Activated CD4-positive, alpha-beta T cell treated with anti-CD3 and anti-CD28 coated beads, Interleukin-2, amount 10 ng/mL, durations not matched to agents 24 days and 14 days (primary cell): Measurements from ENCODE around the gene ZNF385D. TPM values are rescaled to one million over a fixed set of nuclear protein-coding genes. Genes with fewer than 3 reads are reported as not detected.

Experiments
- DNase-seq: peaks from one replicate; pipeline ENCODE4 v3.0.0; 2022
- H3K27ac Mint-ChIP-seq: one replicate; pipeline ENCODE4 v1.8.0; 2022; ENCODE audit warnings: mild to moderate bottlenecking, mixed read lengths
- H3K27me3 Mint-ChIP-seq: one replicate; pipeline ENCODE4 v1.8.0; 2022; ENCODE audit warnings: mixed read lengths
- H3K36me3 Mint-ChIP-seq: one replicate; pipeline ENCODE4 v1.8.0; 2022; ENCODE audit warnings: low read depth, mild to moderate bottlenecking, mixed read lengths
- H3K4me1 Mint-ChIP-seq: one replicate; pipeline ENCODE4 v1.8.0; 2021; ENCODE audit warnings: mixed read lengths
- H3K4me3 Mint-ChIP-seq: one replicate; pipeline ENCODE4 v1.8.0; 2022; ENCODE audit warnings: mild to moderate bottlenecking, moderate library complexity, mixed read lengths
- H3K9me3 Mint-ChIP-seq: one replicate; pipeline ENCODE4 v1.8.0; 2021; ENCODE audit warnings: mixed read lengths
- intact Hi-C: fragments of 100-400 bp; cut with micrococcal nuclease; formaldehyde crosslinking; loops from one replicate; pipeline ENCODE4 v1.15.1; 2023
- total RNA-seq: library from RNA; stranded (reverse); gene quantifications from 2 replicates; pipeline ENCODE4 v1.2.3, GENCODE V29; 2022

Gene ZNF385D
- total RNA-seq, 1 donor from 2014 or later = not detected

DNA sequence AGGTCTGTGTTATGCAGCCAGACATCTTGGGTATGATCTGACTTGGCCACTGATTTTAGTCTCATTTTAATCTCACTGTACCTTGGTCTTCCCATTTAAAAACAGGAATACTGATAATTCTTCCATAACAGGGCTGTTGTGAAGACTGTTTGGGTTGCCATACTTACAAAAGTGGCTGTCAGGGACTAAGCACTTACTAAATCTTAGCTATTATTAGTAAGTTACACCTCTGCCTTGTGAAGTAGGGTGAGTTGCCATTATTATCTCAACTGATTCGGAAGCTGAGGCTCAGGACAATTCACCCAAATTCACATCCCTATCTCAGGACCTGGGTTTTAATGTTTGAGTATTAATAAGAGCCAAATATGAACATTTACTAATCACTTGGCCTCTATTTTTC is 12.7 kb downstream of the ZNF385D start:
- Mint-ChIP-seq H3K27ac (no peak overlapping the region), H3K36me3 (no peaks in the 10 kb centered on the region), H3K27me3 (no peaks in the 10 kb centered on the region), H3K4me1 (no peaks in the 10 kb centered on the region), H3K9me3 (peaks cover 10% of the 10 kb centered on the region), H3K4me3 (no peak overlapping the region)
- DNase-seq = no peak
- intact Hi-C loops = no loop called here

DNA sequence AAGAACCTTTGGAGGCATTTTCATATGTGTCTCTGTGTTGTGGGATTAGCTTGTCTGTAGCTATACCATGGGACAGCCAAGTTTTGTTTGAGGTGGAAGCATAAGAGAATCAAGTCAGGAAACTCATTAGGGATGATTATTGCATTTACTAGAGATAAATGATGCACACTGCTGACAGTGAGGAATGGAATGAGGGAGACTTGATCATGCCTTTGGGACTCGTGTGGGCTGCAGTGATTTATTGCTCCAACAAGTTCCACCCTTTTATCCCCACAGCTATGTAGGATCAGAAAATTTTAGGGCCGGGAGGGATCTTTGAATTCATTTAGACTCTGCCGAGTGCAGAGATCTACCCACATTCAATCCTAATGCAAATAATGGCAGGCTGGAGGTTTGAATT is 16.3 kb downstream of the ZNF385D start:
- Mint-ChIP-seq H3K36me3 (no peaks in the 10 kb centered on the region), H3K27me3 (no peaks in the 10 kb centered on the region), H3K4me1 (no peaks in the 10 kb centered on the region), H3K9me3 (peaks cover 6% of the 10 kb centered on the region), H3K4me3 (no peak overlapping the region), H3K27ac (no peak overlapping the region)
- no peak for DNase-seq
- intact Hi-C loops = no loop called here

DNA sequence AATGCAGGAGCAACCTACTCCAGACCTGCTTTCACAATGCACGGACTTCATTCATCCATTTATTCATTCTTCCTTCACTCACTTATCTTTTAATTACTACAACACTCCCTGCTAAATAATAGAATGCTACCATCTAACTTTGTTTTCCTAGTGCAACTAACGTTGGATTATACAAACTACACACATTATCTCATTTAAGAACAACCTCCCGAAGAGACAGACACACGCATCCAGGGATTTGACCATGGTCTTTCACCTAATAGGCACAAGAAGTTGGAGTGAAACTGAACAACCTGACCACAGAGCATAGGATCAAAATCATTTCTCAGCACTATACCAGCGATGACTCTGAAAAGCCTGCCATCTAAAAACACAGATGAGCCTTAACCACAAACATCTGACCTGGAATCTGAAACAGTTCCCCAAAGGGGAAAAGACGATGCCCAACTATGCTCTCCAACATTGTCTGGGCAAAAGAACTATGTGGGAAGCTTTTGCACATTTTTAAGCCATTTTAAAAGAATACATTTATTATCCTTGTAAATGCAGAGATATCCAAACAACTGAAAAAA is 21.0 kb downstream of the ZNF385D start:
- no peaks in the 10 kb centered on the region for H3K36me3 Mint-ChIP-seq
- no peak for DNase-seq
- no peaks in the 10 kb centered on the region for H3K27me3 Mint-ChIP-seq
- no peak overlapping the region for H3K4me3 Mint-ChIP-seq
- intact Hi-C loops = no loop called here
- no peak overlapping the region for H3K27ac Mint-ChIP-seq
- H3K9me3 Mint-ChIP-seq = peaks cover 14% of the 10 kb centered on the region
- H3K4me1 Mint-ChIP-seq = no peaks in the 10 kb centered on the region

DNA sequence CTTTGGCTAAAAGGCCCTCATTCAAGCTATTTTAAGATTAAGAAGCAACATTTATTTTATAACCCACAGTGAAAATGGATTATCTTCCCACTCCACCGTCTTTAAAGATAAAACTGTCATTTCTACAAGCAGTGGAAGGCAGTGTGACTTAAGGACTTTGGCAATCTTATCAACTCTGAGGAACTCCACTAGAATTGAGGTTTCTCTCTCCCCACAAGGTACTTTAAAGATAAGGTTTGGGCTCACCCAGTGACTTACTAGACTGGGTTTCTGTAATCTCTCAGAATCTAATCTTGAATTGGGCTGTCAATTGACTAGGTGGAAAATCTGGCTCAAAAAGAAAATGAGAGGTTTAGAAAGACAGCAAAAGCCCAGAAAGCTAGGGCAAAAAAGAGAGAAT is 21.7 kb downstream of the ZNF385D start:
- no peaks in the 10 kb centered on the region for H3K4me1 Mint-ChIP-seq
- H3K4me3 Mint-ChIP-seq = no peak overlapping the region
- no peak for DNase-seq
- intact Hi-C loops = no loop called here
- H3K9me3 Mint-ChIP-seq = peaks cover 18% of the 10 kb centered on the region
- H3K36me3 Mint-ChIP-seq = no peaks in the 10 kb centered on the region
- no peak overlapping the region for H3K27ac Mint-ChIP-seq
- no peaks in the 10 kb centered on the region for H3K27me3 Mint-ChIP-seq

DNA sequence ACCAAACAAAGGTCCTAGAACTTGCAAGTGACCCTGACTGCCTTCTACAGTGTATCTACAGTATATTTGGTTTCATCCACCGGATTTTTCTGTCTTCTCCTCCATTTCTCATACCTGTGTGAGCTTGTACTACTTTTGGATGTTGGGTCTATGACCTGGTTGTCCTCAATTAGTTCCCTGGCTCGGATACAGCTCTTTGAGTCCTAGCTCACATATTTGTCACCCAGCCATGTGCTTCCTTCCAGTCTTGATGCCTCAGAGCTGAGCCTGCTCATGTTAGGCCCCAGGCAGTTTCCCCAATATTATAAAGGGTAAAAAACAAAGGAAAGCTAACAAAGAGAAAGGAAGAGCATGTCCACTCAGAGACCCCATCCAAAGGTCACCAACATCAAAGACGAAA is 28.2 kb downstream of the ZNF385D start:
- Mint-ChIP-seq H3K4me1 (no peaks in the 10 kb centered on the region), H3K27me3 (no peaks in the 10 kb centered on the region), H3K27ac (no peak overlapping the region), H3K36me3 (no peaks in the 10 kb centered on the region), H3K9me3 (peaks cover 29% of the 10 kb centered on the region), H3K4me3 (no peak overlapping the region)
- intact Hi-C loops = no loop called here
- no peak for DNase-seq

DNA sequence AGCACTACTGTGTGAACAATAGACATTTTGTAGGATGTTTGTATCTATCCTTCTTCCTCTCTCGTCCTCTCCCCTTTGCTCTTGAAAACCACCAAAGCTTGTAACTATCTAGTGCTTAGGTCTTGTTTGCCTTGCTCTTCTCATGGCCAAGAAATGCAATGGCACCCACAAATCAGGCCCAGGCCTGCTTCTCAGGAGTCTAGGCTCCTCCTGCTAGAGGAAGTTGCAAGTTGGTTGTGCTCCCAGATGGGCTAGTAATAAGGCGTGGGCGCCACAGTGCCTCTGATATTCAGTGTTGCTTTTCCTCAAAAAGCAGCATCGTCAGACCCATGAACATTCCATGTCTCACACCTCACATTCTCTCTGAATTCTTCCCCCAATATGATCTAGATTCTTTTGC is 28.7 kb downstream of the ZNF385D start:
- Mint-ChIP-seq H3K36me3 (no peaks in the 10 kb centered on the region), H3K27me3 (no peaks in the 10 kb centered on the region), H3K9me3 (peaks cover 29% of the 10 kb centered on the region), H3K27ac (no peak overlapping the region), H3K4me1 (no peaks in the 10 kb centered on the region), H3K4me3 (no peak overlapping the region)
- DNase-seq = no peak
- intact Hi-C loops = no loop called here

DNA sequence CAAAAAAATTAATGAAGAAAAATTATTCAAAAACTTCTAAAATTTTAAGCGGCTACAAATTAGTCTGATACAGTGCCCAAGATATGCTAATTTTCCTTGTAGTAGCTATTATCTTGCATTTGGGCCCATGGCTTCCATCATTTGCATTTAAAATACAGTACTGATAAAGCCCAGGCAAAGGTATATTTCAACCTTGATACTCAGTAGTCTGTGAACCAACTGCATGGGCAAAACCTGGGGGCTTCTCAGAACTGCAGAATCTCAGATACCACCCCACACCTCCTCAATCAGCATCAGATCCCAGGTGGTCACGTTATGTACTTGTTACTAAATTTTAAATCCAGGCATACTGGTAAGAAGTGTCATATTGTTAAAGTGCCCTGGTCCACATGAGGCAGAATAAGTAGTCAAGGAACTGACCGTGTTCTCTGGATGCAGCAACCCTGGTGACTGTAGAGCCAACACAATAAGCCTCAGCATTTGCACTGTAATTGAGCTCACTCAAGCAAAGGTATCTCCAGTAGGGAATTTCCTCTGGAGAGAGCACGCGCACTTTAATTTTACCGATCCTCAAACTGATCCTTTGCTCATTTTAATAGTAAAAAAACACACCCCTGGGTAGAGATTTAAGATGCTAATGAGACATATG is 31.9 kb downstream of the ZNF385D start:
- intact Hi-C loops = no loop called here
- no peak overlapping the region for H3K27ac Mint-ChIP-seq
- peaks cover 12% of the 10 kb centered on the region for H3K9me3 Mint-ChIP-seq
- no peaks in the 10 kb centered on the region for H3K27me3 Mint-ChIP-seq
- no peak overlapping the region for H3K4me3 Mint-ChIP-seq
- no peak for DNase-seq
- no peaks in the 10 kb centered on the region for H3K4me1 Mint-ChIP-seq
- no peaks in the 10 kb centered on the region for H3K36me3 Mint-ChIP-seq

DNA sequence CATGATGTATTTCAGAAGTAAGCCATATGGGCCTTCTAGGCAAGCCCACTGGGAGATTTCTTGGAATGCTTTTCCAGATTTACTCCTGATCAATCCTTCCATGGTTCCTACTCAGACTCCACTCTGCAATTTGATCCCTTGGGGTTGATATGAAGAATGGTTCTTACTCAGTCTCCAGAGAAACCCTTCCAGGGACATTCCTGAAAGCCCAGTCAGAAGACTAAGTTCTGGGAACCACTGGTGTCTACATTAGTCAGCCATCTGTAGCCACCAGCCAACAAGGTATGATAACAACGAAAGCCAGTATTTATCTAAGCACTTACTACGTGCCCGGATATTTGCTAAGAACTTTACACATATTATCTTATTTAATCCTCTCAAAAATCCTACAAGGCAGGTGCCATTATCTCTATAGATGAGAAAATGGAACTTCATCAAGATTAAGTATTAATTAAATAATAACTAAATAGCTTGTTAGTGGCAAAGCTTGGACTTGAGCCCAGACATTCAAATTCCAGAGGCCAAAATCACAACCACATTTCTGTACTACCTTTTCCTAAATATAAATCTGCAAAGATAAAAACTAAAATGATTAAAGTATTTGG is 32.7 kb downstream of the ZNF385D start:
- H3K9me3 Mint-ChIP-seq = peaks cover 7% of the 10 kb centered on the region
- H3K27ac Mint-ChIP-seq = no peak overlapping the region

DNA sequence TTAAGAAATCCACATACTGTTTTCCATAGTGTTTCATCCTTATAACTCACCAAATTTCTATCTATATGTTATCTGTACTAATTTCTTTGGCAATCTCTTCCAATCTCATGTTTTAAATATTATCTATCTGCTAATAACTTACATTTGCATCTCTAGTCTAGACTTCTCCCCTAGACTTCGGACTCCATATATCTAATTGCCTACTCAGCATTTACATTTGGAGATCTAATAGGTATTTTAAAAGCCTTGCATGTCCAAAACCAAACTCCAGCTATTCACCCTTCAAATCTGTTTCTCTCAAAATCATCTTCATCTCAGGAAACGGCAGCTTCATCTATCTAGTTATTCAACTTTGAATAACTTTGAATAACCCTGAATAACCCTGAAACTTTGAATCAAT is 35.3 kb downstream of the ZNF385D start:
- Mint-ChIP-seq H3K4me1 (no peaks in the 10 kb centered on the region), H3K9me3 (peaks cover 3% of the 10 kb centered on the region), H3K27me3 (no peaks in the 10 kb centered on the region), H3K36me3 (no peaks in the 10 kb centered on the region), H3K4me3 (no peak overlapping the region), H3K27ac (no peak overlapping the region)
- no peak for DNase-seq
- intact Hi-C loops = no loop called here

More for the DNA sequence above, 32.7 kb downstream of the ZNF385D start:
- no peak for DNase-seq
- H3K4me1 Mint-ChIP-seq = no peaks in the 10 kb centered on the region
- no peaks in the 10 kb centered on the region for H3K27me3 Mint-ChIP-seq
- intact Hi-C loops = no loop called here
- no peaks in the 10 kb centered on the region for H3K36me3 Mint-ChIP-seq
- no peak overlapping the region for H3K4me3 Mint-ChIP-seq

DNA sequence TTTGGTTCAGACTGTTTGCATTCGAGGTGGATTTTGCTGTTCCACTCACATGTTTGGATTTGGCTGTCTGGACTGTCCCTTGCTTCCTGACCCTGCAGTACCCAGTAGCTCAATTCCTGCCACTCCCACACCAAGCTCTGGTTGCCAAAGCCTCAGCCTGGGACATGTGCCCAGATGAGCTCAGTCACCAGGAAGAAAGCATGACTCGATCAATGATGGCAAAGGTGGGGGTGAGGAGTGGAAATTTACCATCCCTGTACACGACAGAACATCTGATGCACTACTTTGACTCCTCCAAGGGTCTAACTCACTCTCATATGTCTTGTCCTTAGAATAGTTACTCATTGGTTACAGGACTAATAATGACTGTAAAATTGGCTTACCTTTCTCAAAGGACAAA is 45.2 kb downstream of the ZNF385D start:
- Mint-ChIP-seq H3K27me3 (no peaks in the 10 kb centered on the region), H3K36me3 (no peaks in the 10 kb centered on the region), H3K4me1 (no peaks in the 10 kb centered on the region), H3K27ac (no peak overlapping the region), H3K9me3 (peaks cover 2% of the 10 kb centered on the region), H3K4me3 (no peak overlapping the region)
- no peak for DNase-seq
- intact Hi-C loops = no loop called here

DNA sequence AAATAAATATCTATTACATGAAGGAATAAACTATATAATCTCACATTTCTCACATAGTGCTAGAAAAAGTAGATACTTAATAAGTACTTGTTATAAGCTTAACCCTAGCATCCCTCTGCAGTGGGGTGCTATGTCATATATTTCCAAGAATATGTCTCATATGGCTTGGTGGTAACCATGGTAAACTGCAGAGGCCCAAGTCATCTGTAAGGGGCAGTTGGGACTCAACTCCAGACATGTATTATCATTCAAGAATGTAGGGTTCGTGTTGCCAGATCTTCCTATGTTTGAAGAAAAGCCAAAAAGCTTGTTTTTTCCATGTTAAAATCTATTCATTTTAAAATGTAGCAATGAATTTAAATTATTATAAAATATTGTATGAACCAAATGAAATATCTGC is 46.2 kb downstream of the ZNF385D start:
- Mint-ChIP-seq H3K27me3 (no peaks in the 10 kb centered on the region), H3K36me3 (no peaks in the 10 kb centered on the region), H3K9me3 (peaks cover 2% of the 10 kb centered on the region), H3K27ac (no peak overlapping the region), H3K4me3 (no peak overlapping the region), H3K4me1 (no peaks in the 10 kb centered on the region)
- no peak for DNase-seq
- intact Hi-C loops = no loop called here

DNA sequence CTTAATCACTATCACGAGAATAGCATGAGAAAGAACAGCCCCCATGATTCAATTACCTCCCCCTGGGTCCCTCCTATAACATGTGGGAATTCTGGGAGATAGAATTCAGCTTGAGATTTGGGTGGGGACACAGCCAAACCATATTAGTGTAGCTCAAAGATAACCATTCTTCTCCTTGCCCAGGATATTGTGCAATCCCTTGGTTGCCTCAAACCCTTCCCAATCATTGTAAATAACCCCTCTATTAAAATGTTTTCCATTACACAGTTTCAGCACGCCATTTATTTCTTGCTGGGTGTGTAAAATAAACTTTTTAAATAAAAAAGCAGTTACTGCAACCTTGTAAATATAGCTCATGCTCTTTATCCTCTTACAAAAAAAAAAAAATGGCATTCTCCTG is 47.7 kb downstream of the ZNF385D start:
- H3K9me3 Mint-ChIP-seq = no peaks in the 10 kb centered on the region
- H3K27ac Mint-ChIP-seq = no peak overlapping the region
- no peak for DNase-seq
- intact Hi-C loops = no loop called here
- H3K4me1 Mint-ChIP-seq = no peaks in the 10 kb centered on the region
- H3K27me3 Mint-ChIP-seq = no peaks in the 10 kb centered on the region
- no peaks in the 10 kb centered on the region for H3K36me3 Mint-ChIP-seq
- no peak overlapping the region for H3K4me3 Mint-ChIP-seq

DNA sequence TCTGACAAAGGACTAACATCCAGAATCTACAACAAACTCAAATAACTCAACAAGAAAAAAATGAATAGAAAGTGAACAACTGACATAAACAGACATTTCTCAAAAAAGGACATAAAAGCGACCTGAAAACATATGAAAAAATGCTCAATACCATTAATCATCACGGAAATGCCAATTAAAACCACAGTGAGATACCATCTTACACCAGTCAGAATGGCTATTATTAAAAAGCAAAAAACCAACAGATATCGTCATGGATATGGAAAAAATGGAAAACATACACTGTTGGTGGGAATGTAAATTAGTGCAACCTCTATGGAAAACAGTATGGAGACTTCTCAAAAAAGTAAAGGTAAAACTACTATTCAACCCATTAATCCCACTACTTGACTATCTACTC is 53.3 kb downstream of the ZNF385D start:
- no peaks in the 10 kb centered on the region for H3K4me1 Mint-ChIP-seq
- no peaks in the 10 kb centered on the region for H3K27me3 Mint-ChIP-seq
- H3K27ac Mint-ChIP-seq = no peak overlapping the region
- H3K4me3 Mint-ChIP-seq = no peak overlapping the region
- H3K36me3 Mint-ChIP-seq = no peaks in the 10 kb centered on the region
- no peak for DNase-seq
- intact Hi-C loops = no loop called here
- H3K9me3 Mint-ChIP-seq = no peaks in the 10 kb centered on the region

DNA sequence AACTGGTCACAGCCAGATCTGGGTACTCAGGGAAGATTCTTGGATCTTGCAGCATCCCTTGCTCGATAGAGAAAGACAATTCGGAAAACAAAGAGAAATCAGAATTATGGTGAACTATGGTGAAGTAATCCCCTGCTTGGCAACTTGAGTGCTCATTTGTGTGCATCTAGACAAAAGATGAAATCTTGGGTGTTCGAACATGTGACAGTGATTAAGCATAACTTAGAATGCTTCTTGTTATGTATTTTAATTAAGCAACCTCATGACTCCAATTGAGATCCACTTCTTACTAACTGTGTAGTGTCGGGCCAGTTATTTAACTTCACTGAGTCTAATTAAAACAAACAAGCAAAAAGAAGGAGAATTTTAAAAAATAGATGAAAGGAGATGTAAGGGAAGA is 56.5 kb downstream of the ZNF385D start:
- DNase-seq = no peak
- no peaks in the 10 kb centered on the region for H3K36me3 Mint-ChIP-seq
- H3K27me3 Mint-ChIP-seq = no peaks in the 10 kb centered on the region
- no peak overlapping the region for H3K4me3 Mint-ChIP-seq
- H3K27ac Mint-ChIP-seq = no peak overlapping the region
- no peaks in the 10 kb centered on the region for H3K4me1 Mint-ChIP-seq
- H3K9me3 Mint-ChIP-seq = peaks cover 11% of the 10 kb centered on the region
- intact Hi-C loops = no loop called here

DNA sequence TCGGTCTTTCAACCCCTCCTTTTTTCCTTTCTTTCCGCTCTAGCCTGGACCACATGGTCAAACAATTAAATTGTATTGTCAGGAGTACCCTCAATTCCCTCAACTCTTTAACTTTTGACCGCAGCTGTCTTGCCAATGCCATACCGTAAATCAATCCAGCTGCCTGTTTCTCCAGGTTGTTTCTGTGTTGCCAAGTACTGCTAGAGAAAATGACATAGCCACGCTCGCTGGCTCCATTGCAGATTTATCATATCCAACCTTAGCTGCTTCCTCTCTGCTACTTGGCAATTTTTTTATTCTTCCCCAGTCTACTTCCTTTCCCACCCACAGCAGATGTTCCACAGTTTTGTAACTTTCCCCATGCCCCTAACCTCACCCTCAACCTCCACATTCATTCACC is 60.0 kb downstream of the ZNF385D start:
- Mint-ChIP-seq H3K36me3 (no peaks in the 10 kb centered on the region), H3K27ac (no peak overlapping the region), H3K4me3 (no peak overlapping the region), H3K27me3 (no peaks in the 10 kb centered on the region), H3K4me1 (no peaks in the 10 kb centered on the region), H3K9me3 (peaks cover 11% of the 10 kb centered on the region)
- no peak for DNase-seq
- intact Hi-C loops = no loop called here
